Activated CD4-positive, alpha-beta memory T cell treated with anti-CD3 and anti-CD28 coated beads, Interleukin-2, amount 10 ng/mL, durations not matched to agents 7 days and 5 days (primary cell): ENCODE results near the gene ARID4B. TPM values are rescaled to one million over a fixed set of nuclear protein-coding genes. Genes with fewer than 3 reads are reported as not detected.
"Not testable (repeated sequence)": the region's sequence is repeated elsewhere in the genome, so short reads cannot be mapped to it uniquely, and the experiment has no call there.

Experiments used
- CTCF ChIA-PET: fragments of 350-600 bp; sonication (Branson Sonifier 250); formaldehyde crosslinking; loops from one replicate; lab custom pipeline; 2021; ENCODE audit warnings: antibody characterized with exemption, inconsistent platforms; lab: Charles Lee
- POLR2A ChIA-PET: fragments of 350-600 bp; sonication (Branson Sonifier 250); formaldehyde crosslinking; loops from one replicate; lab custom pipeline; 2021; ENCODE audit warnings: antibody characterized with exemption; lab: Charles Lee
- DNase-seq: peaks from one replicate; pipeline ENCODE4 v3.0.0-alpha.2; 2020
- H3K27ac Mint-ChIP-seq: one replicate; pipeline ENCODE4 v1.8.0; 2021; ENCODE audit warnings: mild to moderate bottlenecking, mixed read lengths
- H3K27me3 Mint-ChIP-seq: one replicate; pipeline ENCODE4 v1.8.0; 2021; ENCODE audit warnings: mixed read lengths
- H3K36me3 Mint-ChIP-seq: one replicate; pipeline ENCODE4 v1.8.0; 2021; ENCODE audit warnings: low read depth, mixed read lengths
- H3K4me1 Mint-ChIP-seq: one replicate; pipeline ENCODE4 v1.8.0; 2021; ENCODE audit warnings: mixed read lengths
- H3K4me3 Mint-ChIP-seq: one replicate; pipeline ENCODE4 v1.8.0; 2021; ENCODE audit warnings: mild to moderate bottlenecking, mixed read lengths
- H3K9me3 Mint-ChIP-seq: one replicate; pipeline ENCODE4 v1.8.0; 2021; ENCODE audit warnings: mixed read lengths
- total RNA-seq, 2 experiments: library from RNA; stranded (reverse); gene quantifications; one replicate each; pipeline ENCODE4 v1.2.3, GENCODE V29; 2021

The ARID4B gene
- total RNA-seq, 2 experiments from 2014 or later: 54.1 to 56.1 TPM

- H3K36me3 Mint-ChIP-seq: peaks cover 4% of the 10 kb centered on the region
- no peak overlapping the region for H3K27ac Mint-ChIP-seq
- H3K27me3 Mint-ChIP-seq: no peaks in the 10 kb centered on the region
- CTCF ChIA-PET: interaction anchor here (0.7 to 1.7 kb wide), 8 partner anchors 17 to 90 kb away, joined by 3 to 9 read pairs (median 3); no protein-coding TSS in a partner anchor
- H3K9me3 Mint-ChIP-seq: no peaks in the 10 kb centered on the region
- DNase-seq: no peak
- POLR2A ChIA-PET: interaction anchor here (1.0 to 2.0 kb wide), 4 partner anchors 15 to 115 kb away, joined by 3 to 8 read pairs (median 4); partner anchors contain the start of genes GGPS1 and RBM34
- peaks cover 39% of the 10 kb centered on the region for H3K4me1 Mint-ChIP-seq
- H3K4me3 Mint-ChIP-seq: no peak overlapping the region
Observed at GRCh38 chr1:235275836-235276235, 52.1 kb downstream of the ARID4B start.

- peaks cover 43% of the 10 kb centered on the region for H3K4me1 Mint-ChIP-seq
Observed at GRCh38 chr1:235275223-235275622, 52.8 kb downstream of the ARID4B start.

GRCh38 chr1:235272851-235273250, 55.1 kb downstream of the ARID4B start:
- no peaks in the 10 kb centered on the region for H3K27me3 Mint-ChIP-seq
- no peak overlapping the region for H3K4me3 Mint-ChIP-seq
- ChIA-PET CTCF (interaction anchor here (1.0 kb wide), 1 partner anchor 55 kb away, joined by 3 read pairs; the partner anchor contains the start of genes ARID4B and GGPS1), POLR2A (no interaction called here)
- no peak overlapping the region for H3K27ac Mint-ChIP-seq
- DNase-seq: no peak
- H3K9me3 Mint-ChIP-seq: no peaks in the 10 kb centered on the region
- H3K36me3 Mint-ChIP-seq: peaks cover 3% of the 10 kb centered on the region
- peaks cover 34% of the 10 kb centered on the region for H3K4me1 Mint-ChIP-seq

More at GRCh38 chr1:235275223-235275622, 52.8 kb downstream of the ARID4B start:
- CTCF ChIA-PET: interaction anchor here (0.7 to 1.7 kb wide), 8 partner anchors 16 to 142 kb away, joined by 3 to 9 read pairs (median 3); no protein-coding TSS in a partner anchor
- Mint-ChIP-seq H3K27ac (no peak overlapping the region), H3K4me3 (no peak overlapping the region), H3K9me3 (no peaks in the 10 kb centered on the region), H3K27me3 (no peaks in the 10 kb centered on the region), H3K36me3 (peaks cover 1% of the 10 kb centered on the region)
- POLR2A ChIA-PET: interaction anchor here (1.0 to 2.0 kb wide), 4 partner anchors 14 to 114 kb away, joined by 3 to 8 read pairs (median 4); partner anchors contain the start of genes GGPS1 and RBM34
- DNase-seq: no peak

- peaks cover 4% of the 10 kb centered on the region for H3K36me3 Mint-ChIP-seq
- H3K27me3 Mint-ChIP-seq: no peaks in the 10 kb centered on the region
- no peaks in the 10 kb centered on the region for H3K9me3 Mint-ChIP-seq
- POLR2A ChIA-PET: no interaction called here
- CTCF ChIA-PET: interaction anchor here (0.9 kb wide), 1 partner anchor 9 kb away, joined by 4 read pairs; no protein-coding TSS in a partner anchor
- peaks cover 30% of the 10 kb centered on the region for H3K4me1 Mint-ChIP-seq
- H3K4me3 Mint-ChIP-seq: no peak overlapping the region
- H3K27ac Mint-ChIP-seq: peak overlapping the region; percentile 17
- DNase-seq: no peak
Observed at GRCh38 chr1:235270625-235271024, 57.4 kb downstream of the ARID4B start.

- POLR2A ChIA-PET, H3K9me3 Mint-ChIP-seq, H3K27ac Mint-ChIP-seq, H3K4me3 Mint-ChIP-seq, H3K36me3 Mint-ChIP-seq, H3K27me3 Mint-ChIP-seq, DNase-seq: not testable (repeated sequence)
- CTCF ChIA-PET: interaction anchor here (0.9 kb wide), 1 partner anchor 8 kb away, joined by 4 read pairs; no protein-coding TSS in a partner anchor
- peaks cover 23% of the 10 kb centered on the region for H3K4me1 Mint-ChIP-seq
Observed at GRCh38 chr1:235269990-235270389, 58.0 kb downstream of the ARID4B start.

GRCh38 chr1:235268379-235269125, 59.4 kb downstream of the ARID4B start:
- H3K27me3 Mint-ChIP-seq: no peaks in the 10 kb centered on the region
- peaks cover 4% of the 10 kb centered on the region for H3K36me3 Mint-ChIP-seq
- peaks cover 20% of the 10 kb centered on the region for H3K4me1 Mint-ChIP-seq
- H3K4me3 Mint-ChIP-seq: no peak overlapping the region
- H3K9me3 Mint-ChIP-seq: no peaks in the 10 kb centered on the region
- POLR2A ChIA-PET: interaction anchor here (0.6 to 1.8 kb wide), 2 partner anchors 88 to 107 kb away, joined by 3 read pairs; partner anchors contain the start of gene RBM34
- CTCF ChIA-PET: no interaction called here
- H3K27ac Mint-ChIP-seq: no peak overlapping the region
- no peak for DNase-seq

- H3K9me3 Mint-ChIP-seq: no peaks in the 10 kb centered on the region
- CTCF ChIA-PET: interaction anchor here (0.9 kb wide), 1 partner anchor 150 kb away, joined by 3 read pairs; no protein-coding TSS in a partner anchor
- H3K36me3 Mint-ChIP-seq: peaks cover 4% of the 10 kb centered on the region
- no peak for DNase-seq
- H3K4me3 Mint-ChIP-seq: no peak overlapping the region
- POLR2A ChIA-PET: interaction anchor here (1.8 kb wide), 1 partner anchor 106 kb away, joined by 3 read pairs; the partner anchor contains the start of gene RBM34
- peaks cover 17% of the 10 kb centered on the region for H3K4me1 Mint-ChIP-seq
- H3K27ac Mint-ChIP-seq: no peak overlapping the region
- H3K27me3 Mint-ChIP-seq: no peaks in the 10 kb centered on the region
Observed at GRCh38 chr1:235266967-235267366, 61.0 kb downstream of the ARID4B start.

- peaks cover 15% of the 10 kb centered on the region for H3K4me1 Mint-ChIP-seq
- no peaks in the 10 kb centered on the region for H3K27me3 Mint-ChIP-seq
- POLR2A ChIA-PET: no interaction called here
- no peak for DNase-seq
- no peaks in the 10 kb centered on the region for H3K9me3 Mint-ChIP-seq
- H3K27ac Mint-ChIP-seq: no peak overlapping the region
- CTCF ChIA-PET: interaction anchor here (0.9 kb wide), 1 partner anchor 151 kb away, joined by 3 read pairs; no protein-coding TSS in a partner anchor
- no peak overlapping the region for H3K4me3 Mint-ChIP-seq
- peaks cover 4% of the 10 kb centered on the region for H3K36me3 Mint-ChIP-seq
Observed at GRCh38 chr1:235266325-235266724, 61.7 kb downstream of the ARID4B start.

GRCh38 chr1:235265900-235266299, 62.1 kb downstream of the ARID4B start:
- H3K4me1 Mint-ChIP-seq: peaks cover 12% of the 10 kb centered on the region
- CTCF ChIA-PET: interaction anchor here (0.9 to 1.0 kb wide), 2 partner anchors 15 to 151 kb away, joined by 3 read pairs; no protein-coding TSS in a partner anchor
- no peaks in the 10 kb centered on the region for H3K9me3 Mint-ChIP-seq
- DNase-seq: no peak
- no peak overlapping the region for H3K27ac Mint-ChIP-seq
- no peak overlapping the region for H3K4me3 Mint-ChIP-seq
- POLR2A ChIA-PET: no interaction called here
- no peaks in the 10 kb centered on the region for H3K27me3 Mint-ChIP-seq
- peaks cover 4% of the 10 kb centered on the region for H3K36me3 Mint-ChIP-seq

- POLR2A ChIA-PET: interaction anchor here (0.7 kb wide), 1 partner anchor 710 kb away, joined by 3 read pairs; no protein-coding TSS in a partner anchor
- Mint-ChIP-seq H3K27me3 (no peaks in the 10 kb centered on the region), H3K4me1 (peaks cover 14% of the 10 kb centered on the region), H3K9me3 (no peaks in the 10 kb centered on the region), H3K36me3 (peaks cover 11% of the 10 kb centered on the region), H3K4me3 (no peak overlapping the region), H3K27ac (no peak overlapping the region)
- DNase-seq: no peak
- CTCF ChIA-PET: no interaction called here
Observed at GRCh38 chr1:235264327-235264726, 63.7 kb downstream of the ARID4B start.

- H3K4me3 Mint-ChIP-seq: no peak overlapping the region
- H3K9me3 Mint-ChIP-seq: no peaks in the 10 kb centered on the region
- POLR2A ChIA-PET: no interaction called here
- peaks cover 27% of the 10 kb centered on the region for H3K4me1 Mint-ChIP-seq
- CTCF ChIA-PET: interaction anchor here (2.3 kb wide), 1 partner anchor 154 kb away, joined by 12 read pairs; no protein-coding TSS in a partner anchor
- H3K27ac Mint-ChIP-seq: no peak overlapping the region
- H3K36me3 Mint-ChIP-seq: peaks cover 14% of the 10 kb centered on the region
- H3K27me3 Mint-ChIP-seq: no peaks in the 10 kb centered on the region
- DNase-seq: no peak
Observed at GRCh38 chr1:235262539-235262938, 65.4 kb downstream of the ARID4B start.

- ChIA-PET POLR2A (interaction anchor here (2.6 kb wide), 1 partner anchor 14 kb away, joined by 8 read pairs; no protein-coding TSS in a partner anchor), CTCF (interaction anchor here (0.8 to 2.3 kb wide), 5 partner anchors 9 to 243 kb away, joined by 3 to 12 read pairs (median 3); partner anchors contain the start of gene B3GALNT2)
- H3K36me3 Mint-ChIP-seq: peaks cover 17% of the 10 kb centered on the region
- H3K4me1 Mint-ChIP-seq: peaks cover 28% of the 10 kb centered on the region
- DNase-seq: no peak
- H3K9me3 Mint-ChIP-seq: no peaks in the 10 kb centered on the region
- H3K27ac Mint-ChIP-seq: no peak overlapping the region
- H3K27me3 Mint-ChIP-seq: no peaks in the 10 kb centered on the region
- H3K4me3 Mint-ChIP-seq: no peak overlapping the region
Observed at GRCh38 chr1:235261243-235261642, 66.7 kb downstream of the ARID4B start.
